Neural cell (in vitro differentiated cells): Measurements from ENCODE around the gene ATXN10. TPM values are rescaled to one million over a fixed set of nuclear protein-coding genes. Genes with fewer than 3 reads are reported as not detected.

Source experiments
- H2AFZ ChIP-seq: fragments of 200-600, 300-800 bp; sonication (generic), shearing (Covaris generic); 2 replicates; pipeline ENCODE4 v1.6.0; 2014; ENCODE audit warnings: low read depth, mild to moderate bottlenecking, antibody characterized with exemption, low read length, moderate library complexity
- H3F3A ChIP-seq: fragments of 200-600 bp; shearing (Covaris generic); 2 replicates; pipeline ENCODE4 v1.6.1; 2016; ENCODE audit warnings: mild to moderate bottlenecking, moderate library complexity, mixed read lengths, antibody characterized with exemption, low read length; ENCODE audit not compliant: insufficient read depth, poor library complexity, severe bottlenecking
- H3K27ac ChIP-seq: fragments of 200-600, 300-800 bp; sonication (generic), shearing (Covaris generic); 2 replicates; pipeline ENCODE4 v1.5.1; 2014; ENCODE audit warnings: mild to moderate bottlenecking, low read length, moderate library complexity
- H3K27me3 ChIP-seq: fragments of 300-800, 200-600 bp; sonication (generic), shearing (Covaris generic); 2 replicates; pipeline ENCODE4 v1.6.0; 2014; ENCODE audit warnings: mild to moderate bottlenecking, low read depth, low read length, moderate library complexity; ENCODE audit not compliant: insufficient read depth
- H3K36me3 ChIP-seq: fragments of 300-800, 200-600 bp; sonication (generic), shearing (Covaris generic); 2 replicates; pipeline ENCODE4 v1.5.1; 2014; ENCODE audit warnings: mild to moderate bottlenecking, antibody characterized with exemption, low read length, moderate library complexity; ENCODE audit not compliant: insufficient read depth
- H3K4me2 ChIP-seq: fragments of 300-800, 200-600 bp; sonication (generic), shearing (Covaris generic); 2 replicates; pipeline ENCODE4 v1.6.0; 2014; ENCODE audit warnings: mild to moderate bottlenecking, low read length
- H3K4me3 ChIP-seq: fragments of 300-800, 200-600 bp; sonication (generic), shearing (Covaris generic); 2 replicates; pipeline ENCODE4 v1.5.1; 2014; ENCODE audit warnings: mild to moderate bottlenecking, low read length, moderate library complexity
- H3K79me2 ChIP-seq: fragments of 200-600 bp; shearing (Covaris generic); replicated peaks from 2 replicates; pipeline ENCODE4 v1.6.0; 2014; ENCODE audit warnings: mild to moderate bottlenecking, low read length, moderate library complexity; ENCODE audit not compliant: insufficient read depth
- H3K9ac ChIP-seq: fragments of 300-800, 200-600 bp; sonication (generic), shearing (Covaris generic); 2 replicates; pipeline ENCODE4 v1.6.1; 2016; ENCODE audit warnings: mild to moderate bottlenecking, low read length, mixed read lengths
- H3K9me2 ChIP-seq: fragments of 200-600 bp; shearing (Covaris generic); 2 replicates; pipeline ENCODE4 v1.6.1; 2016; ENCODE audit warnings: mild to moderate bottlenecking, low read length, mixed read lengths; ENCODE audit not compliant: insufficient read depth
- H3K9me3 ChIP-seq: fragments of 200-600, 300-800 bp; sonication (generic), shearing (Covaris generic); 2 replicates; pipeline ENCODE4 v1.6.1; 2016; ENCODE audit warnings: mild to moderate bottlenecking, mixed run types, low read length, moderate library complexity, mixed read lengths
- H4K20me1 ChIP-seq: fragments of 200-600 bp; shearing (Covaris generic); 2 replicates; pipeline ENCODE4 v1.6.1; 2016; ENCODE audit warnings: mild to moderate bottlenecking, mixed run types; ENCODE audit not compliant: insufficient read depth
- EP300 ChIP-seq: fragments of 450-650 bp; conservative IDR thresholded peaks from 2 replicates; pipeline ENCODE4 v1.6.1; 2014; ENCODE audit warnings: antibody characterized with exemption, mild to moderate bottlenecking, moderate library complexity; ENCODE audit not compliant: poor library complexity, severe bottlenecking
- EZH2 ChIP-seq: fragments of 200-600, 300-800 bp; shearing (Covaris generic), sonication (generic); IDR thresholded peaks from 2 replicates; pipeline ENCODE4 v1.6.1; 2014; ENCODE audit warnings: antibody characterized with exemption, low read length, borderline replicate concordance, mild to moderate bottlenecking; ENCODE audit not compliant: insufficient read depth, poor library complexity, severe bottlenecking
- MXI1 ChIP-seq: fragments of 450-650 bp; conservative IDR thresholded peaks from 2 replicates; pipeline ENCODE4 v1.6.1; 2014; ENCODE audit warnings: antibody characterized with exemption, mild to moderate bottlenecking; ENCODE audit not compliant: poor library complexity, severe bottlenecking
- POLR2AphosphoS5 ChIP-seq: IDR thresholded peaks from 2 replicates; pipeline ENCODE4 v1.6.1; 2012
- RAD21 ChIP-seq: fragments of 450-650 bp; conservative IDR thresholded peaks from 2 replicates; pipeline ENCODE4 v1.6.1; 2014; ENCODE audit warnings: antibody characterized with exemption, mild to moderate bottlenecking, moderate library complexity
- SMC3 ChIP-seq: fragments of 450-650 bp; conservative IDR thresholded peaks from 2 replicates; pipeline ENCODE4 v1.6.1; 2014; ENCODE audit warnings: antibody characterized with exemption, mild to moderate bottlenecking, moderate library complexity; ENCODE audit not compliant: poor library complexity
- TAF1 ChIP-seq: IDR thresholded peaks from 2 replicates; pipeline ENCODE4 v1.6.1; 2012; ENCODE audit warnings: low read depth
- polyA plus RNA-seq: library from polyadenylated mRNA; depleted of rRNA; stranded (reverse); fragments of >200 nt; gene quantifications from 2 replicates; pipeline ENCODE4 v1.2.3, GENCODE V29; 2014
- TF ChIP-seq, protein P1 (sequence below): fragments of 450-650 bp; IDR thresholded peaks from 2 replicates; pipeline ENCODE4 v1.5.1; 2014; ENCODE audit warnings: antibody characterized with exemption, mild to moderate bottlenecking, moderate library complexity; ENCODE audit not compliant: poor library complexity, severe bottlenecking
- TF ChIP-seq, protein P2 (sequence below): IDR thresholded peaks from 2 replicates; pipeline ENCODE4 v1.6.1; 2012; ENCODE audit warnings: borderline replicate concordance

The ATXN10 gene
- polyA plus RNA-seq, 1 donor from 2014 or later: 321 TPM

DNA sequence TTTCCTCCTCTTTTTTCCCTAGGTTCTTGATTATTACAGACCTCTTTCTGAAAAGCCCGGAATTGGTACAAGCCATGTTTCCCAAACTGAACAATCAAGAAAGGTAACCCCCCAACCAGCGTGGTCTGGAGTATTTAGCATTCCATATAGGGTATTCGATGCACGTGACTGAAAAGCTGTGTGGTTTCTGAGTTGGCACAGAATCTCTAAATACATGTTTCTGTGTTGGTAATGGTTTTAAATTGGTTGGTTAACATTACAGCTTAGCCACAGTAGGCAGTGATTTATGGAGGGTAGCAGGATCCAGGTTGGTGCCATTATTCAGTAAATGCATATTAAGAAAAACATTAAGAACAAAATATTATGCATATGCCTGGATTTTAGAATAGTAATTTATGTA is 46.8 kb downstream of the ATXN10 start:
- Histone ChIP-seq H3K9ac (no peak overlapping the region), H2AFZ (no peak overlapping the region), H3K27ac (no peak overlapping the region), H3F3A (no peaks in the 10 kb centered on the region), H3K4me3 (no peak overlapping the region), H3K9me2 (no peaks in the 10 kb centered on the region), H4K20me1 (no peaks in the 10 kb centered on the region), H3K27me3 (no peaks in the 10 kb centered on the region), H3K9me3 (no peaks in the 10 kb centered on the region), H3K4me2 (no peak overlapping the region), H3K79me2 (peaks cover 6% of the 10 kb centered on the region), H3K36me3 (peaks cover 10% of the 10 kb centered on the region)
- TF ChIP-seq TAF1: no peak
- no peak for TF ChIP-seq SMC3
- no peak for TF ChIP-seq MXI1
- no peak for TF ChIP-seq EP300
- TF ChIP-seq RAD21: no peak
- TF ChIP-seq, protein P1, sequence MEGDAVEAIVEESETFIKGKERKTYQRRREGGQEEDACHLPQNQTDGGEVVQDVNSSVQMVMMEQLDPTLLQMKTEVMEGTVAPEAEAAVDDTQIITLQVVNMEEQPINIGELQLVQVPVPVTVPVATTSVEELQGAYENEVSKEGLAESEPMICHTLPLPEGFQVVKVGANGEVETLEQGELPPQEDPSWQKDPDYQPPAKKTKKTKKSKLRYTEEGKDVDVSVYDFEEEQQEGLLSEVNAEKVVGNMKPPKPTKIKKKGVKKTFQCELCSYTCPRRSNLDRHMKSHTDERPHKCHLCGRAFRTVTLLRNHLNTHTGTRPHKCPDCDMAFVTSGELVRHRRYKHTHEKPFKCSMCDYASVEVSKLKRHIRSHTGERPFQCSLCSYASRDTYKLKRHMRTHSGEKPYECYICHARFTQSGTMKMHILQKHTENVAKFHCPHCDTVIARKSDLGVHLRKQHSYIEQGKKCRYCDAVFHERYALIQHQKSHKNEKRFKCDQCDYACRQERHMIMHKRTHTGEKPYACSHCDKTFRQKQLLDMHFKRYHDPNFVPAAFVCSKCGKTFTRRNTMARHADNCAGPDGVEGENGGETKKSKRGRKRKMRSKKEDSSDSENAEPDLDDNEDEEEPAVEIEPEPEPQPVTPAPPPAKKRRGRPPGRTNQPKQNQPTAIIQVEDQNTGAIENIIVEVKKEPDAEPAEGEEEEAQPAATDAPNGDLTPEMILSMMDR: no peak

DNA sequence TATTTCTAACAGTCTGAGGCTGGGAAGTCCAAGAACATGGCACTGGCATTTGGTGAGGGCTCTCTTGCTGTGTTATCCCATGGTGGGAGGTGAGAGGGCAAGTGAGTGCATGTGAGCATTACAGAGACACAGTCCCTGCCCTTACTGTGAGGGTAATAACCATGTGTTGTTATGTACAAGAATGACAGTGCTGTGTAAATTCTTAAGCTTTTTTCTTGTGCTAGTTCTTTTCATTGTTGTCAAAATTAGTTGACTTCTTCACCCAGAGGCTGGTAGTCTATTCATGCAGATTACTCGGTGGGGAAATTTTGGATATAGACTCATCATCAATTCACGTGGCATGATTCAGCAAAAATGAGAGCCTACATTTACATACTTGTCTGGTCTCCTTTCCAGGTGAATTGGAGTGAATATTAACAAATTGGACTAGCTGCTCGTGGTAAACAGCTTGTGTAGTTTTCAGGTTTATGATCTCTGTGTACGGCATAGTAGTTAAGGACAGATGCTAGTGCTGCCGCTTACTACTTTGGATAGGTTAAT is 49.3 kb downstream of the ATXN10 start:
- Histone ChIP-seq H3K9ac (no peak overlapping the region), H3F3A (no peaks in the 10 kb centered on the region), H3K4me2 (no peak overlapping the region), H3K4me3 (no peak overlapping the region), H3K27me3 (no peaks in the 10 kb centered on the region), H3K9me2 (no peaks in the 10 kb centered on the region), H3K9me3 (no peaks in the 10 kb centered on the region), H4K20me1 (no peaks in the 10 kb centered on the region), H3K27ac (no peak overlapping the region), H3K36me3 (peaks cover 10% of the 10 kb centered on the region), H2AFZ (no peak overlapping the region), H3K79me2 (peaks cover 13% of the 10 kb centered on the region)
- no peak for TF ChIP-seq RAD21
- no peak for TF ChIP-seq EP300
- TF ChIP-seq, protein P2, sequence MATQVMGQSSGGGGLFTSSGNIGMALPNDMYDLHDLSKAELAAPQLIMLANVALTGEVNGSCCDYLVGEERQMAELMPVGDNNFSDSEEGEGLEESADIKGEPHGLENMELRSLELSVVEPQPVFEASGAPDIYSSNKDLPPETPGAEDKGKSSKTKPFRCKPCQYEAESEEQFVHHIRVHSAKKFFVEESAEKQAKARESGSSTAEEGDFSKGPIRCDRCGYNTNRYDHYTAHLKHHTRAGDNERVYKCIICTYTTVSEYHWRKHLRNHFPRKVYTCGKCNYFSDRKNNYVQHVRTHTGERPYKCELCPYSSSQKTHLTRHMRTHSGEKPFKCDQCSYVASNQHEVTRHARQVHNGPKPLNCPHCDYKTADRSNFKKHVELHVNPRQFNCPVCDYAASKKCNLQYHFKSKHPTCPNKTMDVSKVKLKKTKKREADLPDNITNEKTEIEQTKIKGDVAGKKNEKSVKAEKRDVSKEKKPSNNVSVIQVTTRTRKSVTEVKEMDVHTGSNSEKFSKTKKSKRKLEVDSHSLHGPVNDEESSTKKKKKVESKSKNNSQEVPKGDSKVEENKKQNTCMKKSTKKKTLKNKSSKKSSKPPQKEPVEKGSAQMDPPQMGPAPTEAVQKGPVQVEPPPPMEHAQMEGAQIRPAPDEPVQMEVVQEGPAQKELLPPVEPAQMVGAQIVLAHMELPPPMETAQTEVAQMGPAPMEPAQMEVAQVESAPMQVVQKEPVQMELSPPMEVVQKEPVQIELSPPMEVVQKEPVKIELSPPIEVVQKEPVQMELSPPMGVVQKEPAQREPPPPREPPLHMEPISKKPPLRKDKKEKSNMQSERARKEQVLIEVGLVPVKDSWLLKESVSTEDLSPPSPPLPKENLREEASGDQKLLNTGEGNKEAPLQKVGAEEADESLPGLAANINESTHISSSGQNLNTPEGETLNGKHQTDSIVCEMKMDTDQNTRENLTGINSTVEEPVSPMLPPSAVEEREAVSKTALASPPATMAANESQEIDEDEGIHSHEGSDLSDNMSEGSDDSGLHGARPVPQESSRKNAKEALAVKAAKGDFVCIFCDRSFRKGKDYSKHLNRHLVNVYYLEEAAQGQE: no peak
- no peak for TF ChIP-seq TAF1
- TF ChIP-seq, protein P1: no peak
- TF ChIP-seq POLR2AphosphoS5: no peak
- no peak for TF ChIP-seq MXI1
- no peak for TF ChIP-seq EZH2
- TF ChIP-seq SMC3: no peak
